ENCODE results near the gene ZNF521.

ZNF521 gene

GRCh38 chr18:25233528-25234321, 118.2 kb downstream of the ZNF521 start:
- Histone ChIP-seq H3K27me3 (replicated peaks; ENCODE audit: control insufficient read depth, insufficient read depth, low read length, poor library complexity, severe bottlenecking) (no peaks in the 10 kb centered on the region), H3K36me3 (ENCODE audit: control insufficient read depth, insufficient read depth, low read length) (no peaks in the 10 kb centered on the region), H3K27ac (ENCODE audit: insufficient read depth, low read length, poor library complexity, severe bottlenecking) (no peak overlapping the region), H3K4me1 (ENCODE audit: control insufficient read depth, insufficient read depth, low read length, poor library complexity, severe bottlenecking) (no peaks in the 10 kb centered on the region), H3K9me3 (ENCODE audit: control insufficient read depth, low read length) (no peaks in the 10 kb centered on the region), H3K4me3 (ENCODE audit: insufficient read depth, low read depth, low read length, poor library complexity, severe bottlenecking) (no peak overlapping the region)
- DNase-seq, result no peak

- Histone ChIP-seq H3K27me3 (replicated peaks; ENCODE audit: control insufficient read depth, insufficient read depth, low read length, poor library complexity, severe bottlenecking) (no peaks in the 10 kb centered on the region), H3K4me3 (ENCODE audit: insufficient read depth, low read depth, low read length, poor library complexity, severe bottlenecking) (no peak overlapping the region), H3K36me3 (ENCODE audit: control insufficient read depth, insufficient read depth, low read length) (no peaks in the 10 kb centered on the region), H3K4me1 (ENCODE audit: control insufficient read depth, insufficient read depth, low read length, poor library complexity, severe bottlenecking) (no peaks in the 10 kb centered on the region), H3K27ac (ENCODE audit: insufficient read depth, low read length, poor library complexity, severe bottlenecking) (no peak overlapping the region), H3K9me3 (ENCODE audit: control insufficient read depth, low read length) (no peaks in the 10 kb centered on the region)
- DNase-seq, result no peak
These were observed 120.7 kb downstream of the ZNF521 start for GRCh38 chr18:25231327-25231691.

GRCh38 chr18:25230658-25231326, 121.2 kb downstream of the ZNF521 start:
- no peak overlapping the region for H3K27ac ChIP-seq (ENCODE audit: insufficient read depth, low read length, poor library complexity, severe bottlenecking)
- no peaks in the 10 kb centered on the region for H3K4me1 ChIP-seq (ENCODE audit: control insufficient read depth, insufficient read depth, low read length, poor library complexity, severe bottlenecking)
- H3K27me3 ChIP-seq (replicated peaks; ENCODE audit: control insufficient read depth, insufficient read depth, low read length, poor library complexity, severe bottlenecking), result no peaks in the 10 kb centered on the region
- DNase-seq, result no peak
- no peaks in the 10 kb centered on the region for H3K36me3 ChIP-seq (ENCODE audit: control insufficient read depth, insufficient read depth, low read length)
- H3K9me3 ChIP-seq (ENCODE audit: control insufficient read depth, low read length), result no peaks in the 10 kb centered on the region
- H3K4me3 ChIP-seq (ENCODE audit: insufficient read depth, low read depth, low read length, poor library complexity, severe bottlenecking), result no peak overlapping the region

- H3K4me1 ChIP-seq (ENCODE audit: control insufficient read depth, insufficient read depth, low read length, poor library complexity, severe bottlenecking), result no peaks in the 10 kb centered on the region
- no peaks in the 10 kb centered on the region for H3K36me3 ChIP-seq (ENCODE audit: control insufficient read depth, insufficient read depth, low read length)
- H3K27ac ChIP-seq (ENCODE audit: insufficient read depth, low read length, poor library complexity, severe bottlenecking), result no peak overlapping the region
- no peaks in the 10 kb centered on the region for H3K9me3 ChIP-seq (ENCODE audit: control insufficient read depth, low read length)
- no peaks in the 10 kb centered on the region for H3K27me3 ChIP-seq (replicated peaks; ENCODE audit: control insufficient read depth, insufficient read depth, low read length, poor library complexity, severe bottlenecking)
- H3K4me3 ChIP-seq (ENCODE audit: insufficient read depth, low read depth, low read length, poor library complexity, severe bottlenecking), result no peak overlapping the region
- no peak for DNase-seq
These were observed 122.0 kb downstream of the ZNF521 start for GRCh38 chr18:25229920-25230319.

GRCh38 chr18:25229081-25229480, 122.9 kb downstream of the ZNF521 start:
- DNase-seq, result no peak
- Histone ChIP-seq H3K4me1 (ENCODE audit: control insufficient read depth, insufficient read depth, low read length, poor library complexity, severe bottlenecking) (no peaks in the 10 kb centered on the region), H3K4me3 (ENCODE audit: insufficient read depth, low read depth, low read length, poor library complexity, severe bottlenecking) (no peak overlapping the region), H3K27me3 (replicated peaks; ENCODE audit: control insufficient read depth, insufficient read depth, low read length, poor library complexity, severe bottlenecking) (no peaks in the 10 kb centered on the region), H3K27ac (ENCODE audit: insufficient read depth, low read length, poor library complexity, severe bottlenecking) (no peak overlapping the region), H3K36me3 (ENCODE audit: control insufficient read depth, insufficient read depth, low read length) (no peaks in the 10 kb centered on the region), H3K9me3 (ENCODE audit: control insufficient read depth, low read length) (no peaks in the 10 kb centered on the region)

GRCh38 chr18:25228410-25228809, 123.6 kb downstream of the ZNF521 start:
- H3K27me3 ChIP-seq (replicated peaks; ENCODE audit: control insufficient read depth, insufficient read depth, low read length, poor library complexity, severe bottlenecking), result no peaks in the 10 kb centered on the region

GRCh38 chr18:25225151-25225550, 126.8 kb downstream of the ZNF521 start:
- no peaks in the 10 kb centered on the region for H3K36me3 ChIP-seq (ENCODE audit: control insufficient read depth, insufficient read depth, low read length)
- H3K27me3 ChIP-seq (replicated peaks; ENCODE audit: control insufficient read depth, insufficient read depth, low read length, poor library complexity, severe bottlenecking), result no peaks in the 10 kb centered on the region
- no peak overlapping the region for H3K4me3 ChIP-seq (ENCODE audit: insufficient read depth, low read depth, low read length, poor library complexity, severe bottlenecking)
- DNase-seq, result no peak
- no peak overlapping the region for H3K27ac ChIP-seq (ENCODE audit: insufficient read depth, low read length, poor library complexity, severe bottlenecking)
- no peaks in the 10 kb centered on the region for H3K9me3 ChIP-seq (ENCODE audit: control insufficient read depth, low read length)
- no peaks in the 10 kb centered on the region for H3K4me1 ChIP-seq (ENCODE audit: control insufficient read depth, insufficient read depth, low read length, poor library complexity, severe bottlenecking)

More at GRCh38 chr18:25228410-25228809, 123.6 kb downstream of the ZNF521 start:
- Histone ChIP-seq H3K27ac (ENCODE audit: insufficient read depth, low read length, poor library complexity, severe bottlenecking) (no peak overlapping the region), H3K4me3 (ENCODE audit: insufficient read depth, low read depth, low read length, poor library complexity, severe bottlenecking) (no peak overlapping the region), H3K4me1 (ENCODE audit: control insufficient read depth, insufficient read depth, low read length, poor library complexity, severe bottlenecking) (no peaks in the 10 kb centered on the region), H3K9me3 (ENCODE audit: control insufficient read depth, low read length) (no peaks in the 10 kb centered on the region), H3K36me3 (ENCODE audit: control insufficient read depth, insufficient read depth, low read length) (no peaks in the 10 kb centered on the region)
- no peak for DNase-seq

GRCh38 chr18:25223899-25224886, 127.8 kb downstream of the ZNF521 start:
- Histone ChIP-seq H3K4me1 (ENCODE audit: control insufficient read depth, insufficient read depth, low read length, poor library complexity, severe bottlenecking) (no peaks in the 10 kb centered on the region), H3K4me3 (ENCODE audit: insufficient read depth, low read depth, low read length, poor library complexity, severe bottlenecking) (no peak overlapping the region), H3K36me3 (ENCODE audit: control insufficient read depth, insufficient read depth, low read length) (no peaks in the 10 kb centered on the region), H3K27me3 (replicated peaks; ENCODE audit: control insufficient read depth, insufficient read depth, low read length, poor library complexity, severe bottlenecking) (no peaks in the 10 kb centered on the region), H3K9me3 (ENCODE audit: control insufficient read depth, low read length) (no peaks in the 10 kb centered on the region), H3K27ac (ENCODE audit: insufficient read depth, low read length, poor library complexity, severe bottlenecking) (no peak overlapping the region)
- no peak for DNase-seq

- Histone ChIP-seq H3K27ac (ENCODE audit: insufficient read depth, low read length, poor library complexity, severe bottlenecking) (no peak overlapping the region), H3K36me3 (ENCODE audit: control insufficient read depth, insufficient read depth, low read length) (no peaks in the 10 kb centered on the region), H3K4me1 (ENCODE audit: control insufficient read depth, insufficient read depth, low read length, poor library complexity, severe bottlenecking) (no peaks in the 10 kb centered on the region), H3K27me3 (replicated peaks; ENCODE audit: control insufficient read depth, insufficient read depth, low read length, poor library complexity, severe bottlenecking) (no peaks in the 10 kb centered on the region), H3K9me3 (ENCODE audit: control insufficient read depth, low read length) (no peaks in the 10 kb centered on the region), H3K4me3 (ENCODE audit: insufficient read depth, low read depth, low read length, poor library complexity, severe bottlenecking) (no peak overlapping the region)
- no peak for DNase-seq
These were observed 128.8 kb downstream of the ZNF521 start for GRCh38 chr18:25223211-25223610.

Measured in effector memory CD4-positive, alpha-beta T cell (primary cell).